ENCODE data around the gene ATP5PO.

The ATP5PO gene, protein sequence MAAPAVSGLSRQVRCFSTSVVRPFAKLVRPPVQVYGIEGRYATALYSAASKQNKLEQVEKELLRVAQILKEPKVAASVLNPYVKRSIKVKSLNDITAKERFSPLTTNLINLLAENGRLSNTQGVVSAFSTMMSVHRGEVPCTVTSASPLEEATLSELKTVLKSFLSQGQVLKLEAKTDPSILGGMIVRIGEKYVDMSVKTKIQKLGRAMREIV

DNA sequence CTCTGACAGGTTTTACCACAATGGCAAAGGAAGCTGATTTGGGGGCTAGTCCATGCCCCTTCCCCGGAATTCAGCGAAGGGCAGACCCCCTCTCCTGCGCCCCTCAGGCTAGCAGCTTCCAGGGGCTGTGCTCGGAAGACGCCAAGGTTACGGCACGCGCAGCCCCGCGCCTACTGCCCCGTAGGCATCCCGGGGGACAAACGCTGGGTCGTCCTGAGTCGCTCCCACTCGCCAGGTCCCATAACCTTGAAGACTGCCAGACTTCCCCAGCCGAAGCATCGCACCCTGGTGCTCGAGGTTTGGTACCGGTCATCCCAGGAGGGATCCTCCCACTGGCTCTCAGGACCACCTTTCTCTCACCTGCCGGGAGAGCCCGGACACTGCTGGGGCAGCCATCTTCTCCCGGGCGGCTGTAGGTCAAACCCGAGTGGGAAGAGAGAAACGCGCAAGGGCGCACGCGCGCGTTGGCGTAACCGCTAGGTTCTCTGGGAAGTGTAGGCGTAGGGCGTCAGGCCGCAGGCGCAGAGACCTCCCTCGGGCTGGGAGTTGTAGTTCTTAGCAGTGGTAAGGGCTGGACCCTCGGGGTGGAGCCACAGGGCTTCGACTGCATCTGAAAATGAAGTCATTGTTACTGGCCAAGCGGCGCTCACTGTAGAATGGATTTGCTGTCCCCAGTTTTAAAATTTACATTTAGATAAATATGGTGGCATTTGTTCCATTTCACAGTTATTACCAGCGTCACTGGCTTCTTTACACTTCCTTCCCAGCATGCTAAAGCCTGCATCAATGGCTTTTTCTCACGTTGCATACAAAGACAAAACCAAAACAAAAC, at the start of gene ATP5PO:
ATP5PO (minus strand) TSS at position 437 of the 832 bp plus-strand sequence; CDS start at position 396, 41 bp downstream.
- peak; percentile 98 for DNase-seq (ENCODE audit: low read depth)

DNA sequence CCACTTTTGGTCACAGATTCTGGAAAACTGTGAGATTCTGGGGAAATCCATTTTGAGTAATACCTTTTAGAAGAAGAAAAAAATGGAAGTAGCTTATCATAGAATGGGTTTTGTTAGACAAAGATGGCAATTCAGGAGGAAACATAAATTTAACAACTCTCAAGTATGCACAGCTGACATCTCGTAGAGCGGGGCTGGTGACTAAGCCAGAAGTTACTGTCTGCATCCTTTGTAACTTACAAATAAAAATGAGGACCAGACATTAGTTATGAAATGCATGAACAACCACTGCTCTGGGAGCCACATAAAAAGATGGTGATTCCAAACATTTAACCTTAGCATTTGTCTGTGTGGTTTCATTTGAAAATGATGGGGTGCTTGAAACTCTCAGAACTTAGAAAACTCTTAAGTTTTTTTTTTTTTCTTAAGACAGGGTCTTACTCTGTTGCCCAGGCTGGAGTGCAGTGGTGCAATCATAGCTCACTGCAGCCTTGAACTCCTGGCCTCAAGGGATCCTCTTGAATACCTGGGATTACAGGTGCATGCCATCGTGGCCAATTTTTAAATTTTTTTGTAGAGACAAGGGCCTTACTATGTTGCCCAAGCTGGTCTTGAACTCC, 49.2 kb upstream of the ATP5PO start:
- DNase-seq (ENCODE audit: low read depth) = peak; percentile 33

DNA sequence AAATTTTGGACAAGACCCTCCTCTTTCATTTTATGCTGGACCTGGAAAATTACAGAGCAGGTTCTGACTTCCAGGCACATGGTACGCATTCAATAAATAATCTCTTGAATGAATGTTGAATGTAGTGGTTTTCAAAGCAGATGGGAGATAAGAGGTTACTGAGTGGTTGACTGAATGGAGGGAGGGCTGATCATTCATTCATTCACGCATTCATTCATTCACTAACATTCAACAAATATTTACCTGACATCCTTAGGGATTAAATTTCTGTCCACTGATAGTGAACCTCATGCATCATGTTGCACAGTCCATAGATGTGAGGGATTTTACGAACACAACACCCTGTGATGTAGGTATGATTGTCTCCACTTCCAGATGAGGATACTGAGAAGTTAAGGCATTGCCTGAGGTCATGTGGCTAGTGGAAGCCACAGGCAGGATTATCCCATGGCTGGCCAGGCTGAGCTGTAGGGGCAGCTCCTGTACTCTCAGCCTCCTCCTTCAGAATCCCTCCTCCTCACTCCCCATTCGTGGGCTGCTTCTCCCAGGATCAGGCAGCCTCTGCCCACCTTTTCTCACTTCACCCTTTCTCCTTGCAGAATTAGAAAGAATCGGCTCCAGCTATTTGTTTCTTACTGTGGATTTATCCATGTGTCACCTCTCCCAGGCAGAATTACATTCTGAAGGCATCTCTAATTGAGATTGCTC, 48.4 kb upstream of the ATP5PO start:
- DNase-seq (ENCODE audit: low read depth) = no peak

DNA sequence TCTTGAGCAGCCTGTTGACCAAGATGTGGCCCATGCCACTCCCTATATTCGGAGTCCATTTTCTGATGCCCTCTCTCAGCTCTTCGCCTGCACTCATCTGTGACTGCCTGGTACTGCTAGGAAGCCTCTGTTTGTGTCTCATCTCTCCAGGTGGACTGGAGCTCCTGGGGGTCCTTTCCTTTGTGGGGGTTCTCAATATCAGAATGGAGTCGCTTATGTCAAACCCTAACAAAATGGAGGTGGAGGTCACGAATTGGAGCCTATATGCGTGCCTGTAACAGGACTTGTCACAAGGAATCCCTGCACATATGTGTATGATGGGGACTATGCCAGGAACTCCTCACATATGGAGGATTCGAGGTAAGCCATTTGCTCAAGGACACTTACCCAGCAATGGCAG, 46.7 kb upstream of the ATP5PO start:
- DNase-seq (ENCODE audit: low read depth) = no peak

DNA sequence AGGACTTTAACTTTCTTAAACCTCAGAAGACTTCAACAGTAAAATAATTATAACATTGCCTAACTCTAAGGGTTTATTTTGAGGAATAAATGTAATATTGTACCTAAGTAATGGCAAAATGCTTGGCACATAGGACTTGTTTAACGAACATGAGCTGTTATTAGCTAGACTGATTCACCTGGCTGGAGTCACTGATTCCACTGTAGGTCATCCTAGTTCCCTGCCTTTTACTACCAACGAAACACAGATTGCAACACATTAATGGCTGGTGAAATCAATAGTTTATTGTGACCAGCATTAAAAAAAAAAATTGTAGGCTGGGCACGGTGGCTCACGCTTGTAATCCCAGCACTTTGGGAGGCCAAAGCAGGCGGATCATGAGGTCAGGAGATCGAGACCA, 45.5 kb upstream of the ATP5PO start:
- no peak for DNase-seq (ENCODE audit: low read depth)

DNA sequence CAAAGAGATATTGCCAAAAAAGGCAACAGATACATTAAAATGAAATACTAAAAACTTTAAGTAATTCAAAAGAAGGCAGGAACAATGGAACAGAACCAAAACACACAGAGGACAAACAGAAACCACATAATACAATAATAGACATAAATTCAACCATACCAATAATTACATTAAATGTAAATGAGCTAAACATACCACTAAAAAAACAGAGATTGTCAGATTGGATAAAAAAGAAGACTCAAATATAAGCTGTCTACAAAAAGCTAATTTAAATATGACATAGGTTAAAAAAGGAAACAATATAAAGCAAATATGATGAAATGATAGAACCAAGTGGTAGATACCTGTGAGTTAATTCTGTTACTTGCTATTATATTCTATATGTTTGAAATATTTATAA, 44.1 kb upstream of the ATP5PO start:
- no peak for DNase-seq (ENCODE audit: low read depth)

DNA sequence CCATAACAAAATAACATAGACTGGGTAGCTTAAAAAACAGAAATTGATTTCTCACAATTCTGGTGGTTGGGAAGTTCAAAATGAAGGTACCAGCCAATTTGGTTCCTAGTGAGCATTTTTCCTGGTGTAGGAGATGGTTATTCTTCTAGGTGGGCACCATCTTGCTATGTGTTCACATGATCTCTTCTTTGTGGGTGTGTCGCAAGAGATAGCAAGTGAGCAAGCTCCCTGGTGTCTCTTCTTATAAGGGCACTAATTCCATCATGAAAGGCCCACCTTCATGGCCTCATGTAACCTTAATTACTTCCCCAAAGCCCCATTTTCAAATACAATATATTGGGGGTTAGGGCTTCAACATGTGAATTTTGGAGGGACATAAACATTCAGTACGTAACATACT, 38.8 kb upstream of the ATP5PO start:
- DNase-seq (ENCODE audit: low read depth) = no peak

DNA sequence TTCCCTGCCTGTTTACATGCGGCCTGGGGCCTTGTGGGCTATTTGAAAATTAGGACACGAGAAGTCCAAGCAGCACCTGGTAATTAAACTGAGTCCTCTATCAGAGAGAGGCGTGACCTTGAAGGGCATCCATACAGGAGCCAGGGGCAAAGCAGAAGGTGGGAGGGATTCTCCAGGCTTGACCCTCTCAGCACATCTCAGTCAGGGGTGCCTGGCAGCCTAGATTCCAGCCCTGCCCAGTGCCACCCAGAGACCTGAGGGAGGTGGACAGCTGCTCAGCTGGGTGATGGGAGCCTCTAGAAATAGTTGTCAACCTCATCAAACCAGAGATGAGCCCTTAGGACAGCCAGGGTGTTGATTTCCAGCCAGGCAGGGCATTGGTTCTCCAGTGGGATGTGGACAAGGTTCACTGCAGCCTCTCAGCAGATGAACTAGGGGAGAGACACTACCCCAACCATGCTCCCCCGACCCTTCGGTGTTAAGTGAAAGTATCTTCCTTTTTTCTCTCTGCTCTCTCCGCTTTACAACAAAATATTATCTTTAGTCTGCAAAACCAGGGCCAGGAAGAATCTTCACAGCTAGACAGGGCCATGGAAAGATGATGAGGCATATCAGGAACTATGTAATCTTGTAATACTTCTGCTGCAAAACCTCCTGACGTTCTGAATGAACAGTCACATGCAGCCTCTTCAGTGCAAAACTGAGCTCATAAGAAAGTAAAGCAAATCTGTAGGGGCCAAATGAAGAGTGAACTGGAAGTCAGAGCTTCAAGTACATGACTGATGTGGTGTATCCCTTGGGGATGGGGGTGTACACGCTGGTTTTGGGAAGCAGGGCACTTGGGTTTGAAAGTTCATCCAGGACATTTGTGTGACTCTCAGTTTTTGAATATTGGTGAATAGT, 35.9 kb upstream of the ATP5PO start:
- DNase-seq (ENCODE audit: low read depth) = no peak

DNA sequence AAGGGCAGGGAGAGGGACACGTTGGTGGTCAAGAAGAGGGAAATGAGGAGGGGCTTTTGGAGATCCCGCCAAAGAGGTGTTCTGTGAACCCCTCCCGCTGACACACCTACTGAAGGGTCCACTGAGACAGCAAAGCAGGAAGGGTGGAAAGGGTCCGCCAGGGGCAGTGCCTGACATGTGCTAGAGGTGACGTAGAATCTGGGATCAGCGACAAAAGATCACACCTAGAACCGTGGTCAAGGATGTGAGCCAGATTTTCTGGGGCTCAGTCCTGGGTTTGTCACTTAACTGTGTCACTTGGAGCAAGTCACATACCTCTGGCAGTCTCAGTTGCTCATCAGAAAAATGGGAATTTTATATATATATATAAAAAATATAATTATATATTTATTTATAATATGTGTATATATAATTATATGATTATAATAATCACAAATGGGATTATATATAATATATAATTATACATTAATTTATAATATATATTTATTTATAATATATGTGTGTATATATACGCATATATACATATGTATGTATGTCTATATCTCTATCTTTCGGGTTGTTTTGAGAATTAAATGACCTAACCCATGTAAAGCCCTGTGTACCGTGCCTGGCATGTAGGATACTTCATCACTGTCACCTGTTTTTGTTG, 35.0 kb upstream of the ATP5PO start:
- no peak for DNase-seq (ENCODE audit: low read depth)

DNA sequence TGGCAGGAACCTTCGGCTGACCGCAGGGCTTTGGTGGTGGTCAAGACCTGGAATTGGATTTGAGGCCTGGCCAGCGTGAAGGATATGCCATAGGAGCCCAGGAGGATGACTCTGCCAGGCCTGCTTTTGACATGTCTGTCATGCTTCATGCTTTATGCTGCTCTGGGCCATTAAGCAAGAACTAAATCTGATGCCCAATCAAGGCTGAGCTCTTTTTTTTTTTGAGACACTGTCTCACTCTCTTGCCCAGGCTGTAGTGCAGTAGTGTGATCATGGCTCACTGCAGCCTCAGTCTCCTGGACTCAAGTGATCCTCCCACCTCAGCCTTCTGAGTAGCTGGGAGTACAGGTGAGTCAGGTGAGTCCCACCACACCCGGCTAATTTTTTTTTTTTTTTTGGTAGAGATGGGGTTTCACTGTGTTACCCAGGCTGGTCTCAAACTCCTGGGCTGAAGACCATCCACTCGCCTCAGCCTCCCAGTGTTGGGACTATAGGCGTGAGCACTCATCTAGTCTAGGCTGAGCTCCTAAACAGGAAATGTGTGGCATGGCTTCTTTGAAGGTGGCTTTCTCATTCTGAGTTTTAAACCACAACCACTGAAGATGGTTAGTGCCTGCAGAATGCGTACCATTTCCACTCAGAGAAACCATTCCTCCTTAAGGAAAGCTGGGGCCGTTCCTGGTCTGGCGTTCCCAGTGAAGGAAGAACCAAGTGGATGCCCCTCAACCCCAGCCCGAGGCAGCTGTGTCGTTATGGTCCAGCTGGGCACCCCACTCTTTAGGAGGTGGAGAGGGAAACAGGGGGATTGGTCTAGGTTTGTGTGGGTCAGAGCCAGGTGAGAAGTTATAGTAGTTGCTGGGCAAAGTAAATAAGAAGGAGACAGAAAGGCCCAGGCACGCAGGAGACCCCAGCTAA, 34.2 kb upstream of the ATP5PO start:
- DNase-seq (ENCODE audit: low read depth) = no peak

DNA sequence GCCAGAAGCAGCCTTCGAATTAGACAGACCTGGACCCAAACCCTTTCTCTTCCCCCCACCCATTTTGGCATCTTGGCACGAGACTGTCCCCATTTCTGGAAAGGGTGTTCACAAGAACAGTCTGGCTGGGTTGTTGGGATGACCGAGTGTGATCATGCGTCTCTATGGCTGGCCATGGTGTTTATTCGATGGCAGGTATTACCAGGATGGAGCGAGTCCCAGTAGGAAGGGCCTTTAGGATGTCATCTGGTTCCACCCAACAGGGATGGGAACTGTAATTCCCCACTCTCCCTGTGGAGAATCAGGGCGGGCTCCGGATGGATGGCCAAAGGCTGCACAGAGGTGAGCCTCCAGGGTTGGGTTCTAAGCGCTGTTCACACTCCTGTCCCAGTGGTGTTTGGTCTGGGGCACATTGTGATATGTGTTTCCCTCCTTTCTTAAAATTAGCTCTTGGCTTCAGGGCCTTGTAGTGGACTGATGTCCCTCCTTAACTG, 33.4 kb upstream of the ATP5PO start:
- DNase-seq (ENCODE audit: low read depth) = no peak

DNA sequence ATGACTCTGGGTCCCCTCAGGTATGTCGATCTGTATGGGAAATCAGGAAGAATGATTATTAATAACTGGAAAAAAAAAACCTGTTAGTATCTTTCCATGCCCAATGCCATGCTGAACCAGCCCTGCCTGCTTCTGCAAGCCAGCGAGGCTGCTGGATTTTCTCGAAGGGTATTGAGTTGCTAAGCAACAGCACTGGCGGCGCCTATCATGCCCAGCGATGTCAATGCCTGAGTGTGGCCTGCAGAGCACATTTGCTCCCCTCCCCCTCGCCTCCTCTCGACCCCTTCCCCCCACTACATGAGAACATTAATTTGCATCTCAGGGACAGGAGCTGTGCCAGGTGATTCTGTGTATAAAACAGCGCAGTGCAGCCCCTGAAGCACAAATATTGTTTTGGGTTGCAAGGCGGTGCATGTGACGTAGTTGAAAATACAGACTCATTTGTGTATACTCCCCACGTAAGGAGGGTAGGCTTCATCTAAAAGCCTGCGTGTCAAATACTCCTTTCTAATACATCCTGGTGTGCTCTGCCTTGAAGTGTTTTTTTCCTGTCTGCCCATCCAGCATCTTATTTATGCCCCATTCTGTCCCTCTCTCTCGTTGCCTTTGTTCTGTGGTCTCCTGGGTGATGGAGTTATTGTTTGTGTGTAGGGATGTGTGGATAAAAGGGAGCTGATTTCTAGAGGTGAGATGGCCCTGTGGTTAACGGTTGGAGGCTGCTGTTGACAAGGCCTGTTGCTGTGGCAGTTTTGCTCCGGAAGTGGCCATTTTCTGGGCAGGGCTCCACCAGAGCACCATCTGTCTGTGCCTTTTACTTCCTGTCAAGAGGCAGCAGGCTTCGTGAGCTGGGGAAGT, 32.7 kb upstream of the ATP5PO start:
- peak; percentile 67 for DNase-seq (ENCODE audit: low read depth)

DNA sequence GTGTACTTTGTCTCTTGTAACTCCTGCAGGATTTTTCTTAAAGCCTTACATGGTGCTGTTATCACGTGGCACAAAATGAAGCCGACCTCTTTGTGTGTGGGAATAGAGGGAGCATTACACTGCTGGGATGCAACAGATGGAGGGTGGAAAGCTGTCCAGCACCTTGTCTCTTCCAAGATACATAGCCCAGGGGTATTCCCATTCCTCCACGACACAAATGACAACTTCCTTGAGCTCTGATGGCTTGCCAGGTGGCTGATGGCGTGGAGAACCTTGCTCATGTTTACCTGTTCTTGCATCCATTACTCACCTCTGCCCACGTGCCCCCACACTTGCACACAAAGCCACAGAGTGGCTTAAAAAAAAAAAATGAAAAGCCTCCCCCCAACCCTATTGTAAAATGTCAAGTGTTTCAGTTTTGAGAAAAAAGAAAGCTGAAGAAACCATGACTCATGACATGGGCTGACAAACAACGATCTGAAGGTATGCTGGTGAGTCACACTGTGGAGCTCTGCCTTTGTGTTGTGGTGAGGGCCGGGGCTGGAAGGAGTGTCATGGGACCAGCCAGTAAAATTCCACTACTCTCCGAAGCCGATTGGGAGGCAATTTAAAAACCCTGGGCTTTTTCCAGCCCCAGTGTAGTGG, 32.0 kb upstream of the ATP5PO start:
- peak; percentile 97 for DNase-seq (ENCODE audit: low read depth)

DNA sequence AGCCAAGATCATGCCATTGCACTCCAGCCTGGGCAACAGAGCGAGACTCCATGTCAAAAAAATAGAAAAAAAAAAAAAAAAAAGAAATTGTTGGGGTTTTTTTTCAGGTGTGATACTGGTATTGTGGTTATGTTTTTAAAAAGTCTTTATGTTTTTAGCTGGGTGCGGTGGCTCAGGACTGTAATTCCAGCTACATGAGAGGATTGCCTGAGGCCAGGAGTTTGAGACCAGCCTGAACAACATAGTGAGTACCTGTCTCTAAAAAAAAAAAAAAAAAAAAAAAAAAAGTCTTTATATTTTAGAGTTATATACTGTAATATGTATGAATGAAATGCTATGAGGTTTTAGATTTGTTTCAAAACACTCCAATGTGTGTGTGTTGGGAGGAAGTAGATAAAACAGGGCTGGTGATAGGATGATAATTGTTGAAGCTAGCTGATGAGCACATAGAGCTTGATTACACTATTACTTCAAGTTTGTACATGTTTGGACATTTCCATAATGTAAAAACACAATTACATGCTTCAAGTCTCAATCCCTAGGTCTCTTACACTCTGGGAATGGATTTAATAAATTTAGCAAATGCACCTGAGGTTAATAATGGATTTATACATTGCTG, 30.2 kb upstream of the ATP5PO start:
- DNase-seq (ENCODE audit: low read depth) = no peak

DNA sequence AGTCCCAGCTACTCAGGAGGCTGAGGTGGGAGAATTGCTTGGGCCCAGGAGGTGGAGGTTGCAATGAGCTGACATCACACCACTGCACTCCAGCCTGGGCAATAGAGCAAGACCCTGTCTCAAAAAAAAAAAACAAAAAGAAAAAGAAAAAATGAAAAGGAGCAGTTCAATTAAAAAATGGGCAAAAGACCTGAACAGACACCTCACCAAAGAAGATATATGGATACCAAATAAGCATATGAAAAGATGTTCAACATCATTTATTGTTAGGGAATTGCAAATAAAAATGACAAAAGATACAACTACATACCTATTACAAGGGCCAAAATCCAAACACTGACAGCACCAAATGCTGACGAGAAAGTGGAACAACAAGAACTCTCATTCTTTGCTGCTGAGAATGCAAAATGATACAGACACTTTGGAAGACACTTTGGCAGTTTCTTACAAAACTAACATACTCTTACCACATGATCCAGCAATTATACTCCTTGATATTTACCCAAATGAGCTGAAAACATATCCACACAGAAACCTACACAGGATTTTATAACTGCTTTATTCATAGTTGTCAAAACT, 28.7 kb upstream of the ATP5PO start:
- no peak for DNase-seq (ENCODE audit: low read depth)

DNA sequence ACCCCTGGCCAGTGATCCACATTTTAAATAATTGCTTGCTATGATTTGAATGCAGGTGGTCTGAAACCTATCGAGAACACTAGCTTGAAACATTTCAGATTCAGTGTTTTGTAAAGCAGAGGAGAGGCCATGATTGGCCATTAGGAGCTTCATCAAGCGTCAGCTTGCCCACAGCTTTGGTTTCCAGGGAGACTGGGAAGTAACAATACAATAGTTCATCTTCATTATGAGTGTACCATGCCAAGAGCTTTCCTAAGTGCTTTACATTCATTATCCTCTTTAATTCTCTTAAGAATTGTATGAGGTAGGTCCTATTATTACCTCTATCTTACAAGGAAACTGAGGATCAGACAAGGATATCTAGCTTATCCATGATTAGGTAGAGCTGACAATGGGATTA, 27.7 kb upstream of the ATP5PO start:
- DNase-seq (ENCODE audit: low read depth) = no peak

DNA sequence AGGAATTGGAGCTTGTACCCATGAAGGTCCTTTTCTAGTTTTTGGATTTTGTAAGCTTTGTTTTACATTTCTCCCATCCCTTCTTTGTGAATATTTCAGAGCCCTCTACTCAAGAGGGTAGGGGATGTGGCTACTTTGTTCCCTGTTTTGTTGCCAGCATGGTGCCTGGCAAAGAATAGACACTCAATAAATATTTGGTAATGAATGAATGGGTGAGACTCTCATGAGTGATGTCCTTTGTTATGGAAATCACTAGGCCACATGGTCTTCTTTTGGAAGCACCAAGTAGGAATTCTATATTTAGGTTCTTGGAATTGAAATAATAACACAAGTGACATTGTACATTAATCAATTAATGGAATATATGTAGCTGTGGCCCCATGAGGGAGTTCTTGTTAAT, 26.8 kb upstream of the ATP5PO start:
- no peak for DNase-seq (ENCODE audit: low read depth)

DNA sequence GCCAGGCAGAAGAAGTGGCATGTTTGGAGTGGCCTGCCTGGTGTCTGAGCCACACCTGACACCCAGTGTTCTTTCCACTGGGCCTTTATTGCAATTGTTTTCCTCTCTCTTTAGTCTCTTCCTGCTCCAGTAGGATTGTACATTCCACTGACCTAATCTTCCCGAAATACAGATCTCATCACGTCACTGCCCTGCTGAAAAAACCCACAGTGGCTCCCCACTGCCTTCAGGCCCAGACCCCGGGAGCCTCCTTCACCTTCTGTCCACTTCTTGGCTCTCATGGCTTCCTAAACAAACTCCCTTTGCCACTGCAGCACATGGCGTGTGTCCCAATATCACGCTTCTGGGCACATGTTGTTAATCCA, 25.3 kb upstream of the ATP5PO start:
- no peak for DNase-seq (ENCODE audit: low read depth)
